Tibial artery (tissue), 4 donors: ENCODE data around the gene LSM14B.

ENCODE experiments used
- DNase-seq, 2 donors: peaks; one replicate each; pipeline ENCODE4 v3.0.0-alpha.2; 2019
- H3K27ac ChIP-seq, 2 donors: fragments of 200-600 bp; sonication (generic) in 1 of 2; 1 replicate in 1 of 2; 2 replicates in 1 of 2; pipeline ENCODE4 v1.5.1; 2018 to 2019; ENCODE audit warnings: mild to moderate bottlenecking in 1 of 2
- H3K27me3 ChIP-seq, 2 donors: fragments of 200-600 bp; sonication (generic) in 1 of 2; one replicate each; pipeline versions ENCODE4 v1.5.1 to v1.6.0; 2016 to 2019
- H3K36me3 ChIP-seq, 3 donors: fragments of 200-600 bp; sonication (generic) in 2 of 3; one replicate each; pipeline ENCODE4 v1.5.1; 2016 to 2019; ENCODE audit warnings: mild to moderate bottlenecking in 2 of 3
- H3K4me1 ChIP-seq, 4 donors: fragments of 200-600 bp; sonication (generic) in 2 of 4; 1 replicate in 3 of 4; 2 replicates in 1 of 4; pipeline ENCODE4 v1.5.1; 2016 to 2019
- H3K4me3 ChIP-seq, 2 donors: fragments of 200-600 bp; sonication (generic) in 1 of 2; 1 replicate in 1 of 2; 2 replicates in 1 of 2; pipeline ENCODE4 v1.5.1; 2018 to 2019; ENCODE audit warnings: mild to moderate bottlenecking in 2 of 2
- H3K9me3 ChIP-seq, 3 donors: fragments of 200-600 bp; sonication (generic) in 1 of 3; one replicate each; pipeline ENCODE4 v1.5.1; 2016 to 2019
- CTCF ChIP-seq, 2 experiments: fragments of 200-600 bp in 1 of 2; fragments of 450-650 bp in 1 of 2; IDR thresholded peaks; one replicate each; pipeline ENCODE4 v1.5.1; 2017 to 2019; ENCODE audit warnings: antibody characterized with exemption in 2 of 2, mild to moderate bottlenecking in 1 of 2, moderate library complexity in 1 of 2
- intact Hi-C: fragments of 100-400 bp; cut with DNase I; formaldehyde crosslinking; loops from one replicate; pipeline ENCODE4 v1.15.0; 2023; ENCODE audit warnings: low total_unique reads

The LSM14B gene

GRCh38 chr20:62085206-62085605, 37.1 kb upstream of the LSM14B start:
- Histone ChIP-seq H3K27me3 (peaks cover 0 to 32% of the 10 kb centered on the region in 2 donors), H3K36me3 (no peaks in the 10 kb centered on the region), H3K27ac (no peak overlapping the region), H3K9me3 (no peaks in the 10 kb centered on the region), H3K4me1 (no peaks in the 10 kb centered on the region), H3K4me3 (no peak overlapping the region)
- DNase-seq, result no peak
- intact Hi-C loops, result no loop called here
- no peak for TF ChIP-seq CTCF (IDR thresholded peaks at IDR 0.05)

- H3K4me1 ChIP-seq, result no peaks in the 10 kb centered on the region
- H3K36me3 ChIP-seq, result no peaks in the 10 kb centered on the region
- H3K4me3 ChIP-seq, result no peak overlapping the region
- DNase-seq, result no peak
- H3K27me3 ChIP-seq, result peaks cover 0 to 36% of the 10 kb centered on the region in 2 donors
- no peak overlapping the region for H3K27ac ChIP-seq
- H3K9me3 ChIP-seq, result no peaks in the 10 kb centered on the region
- intact Hi-C loops, result no loop called here
- no peak for TF ChIP-seq CTCF (IDR thresholded peaks at IDR 0.05)
Measured at GRCh38 chr20:62087227-62087626, 35.0 kb upstream of the LSM14B start.

GRCh38 chr20:62087632-62088031, 34.6 kb upstream of the LSM14B start:
- no peak overlapping the region for H3K4me3 ChIP-seq
- H3K4me1 ChIP-seq, result no peaks in the 10 kb centered on the region
- DNase-seq, result no peak
- peaks cover 0 to 36% of the 10 kb centered on the region in 2 donors for H3K27me3 ChIP-seq
- intact Hi-C loops, result no loop called here
- H3K27ac ChIP-seq, result no peak overlapping the region
- no peaks in the 10 kb centered on the region for H3K9me3 ChIP-seq
- no peak for TF ChIP-seq CTCF (IDR thresholded peaks at IDR 0.05)
- H3K36me3 ChIP-seq, result no peaks in the 10 kb centered on the region

DNA sequence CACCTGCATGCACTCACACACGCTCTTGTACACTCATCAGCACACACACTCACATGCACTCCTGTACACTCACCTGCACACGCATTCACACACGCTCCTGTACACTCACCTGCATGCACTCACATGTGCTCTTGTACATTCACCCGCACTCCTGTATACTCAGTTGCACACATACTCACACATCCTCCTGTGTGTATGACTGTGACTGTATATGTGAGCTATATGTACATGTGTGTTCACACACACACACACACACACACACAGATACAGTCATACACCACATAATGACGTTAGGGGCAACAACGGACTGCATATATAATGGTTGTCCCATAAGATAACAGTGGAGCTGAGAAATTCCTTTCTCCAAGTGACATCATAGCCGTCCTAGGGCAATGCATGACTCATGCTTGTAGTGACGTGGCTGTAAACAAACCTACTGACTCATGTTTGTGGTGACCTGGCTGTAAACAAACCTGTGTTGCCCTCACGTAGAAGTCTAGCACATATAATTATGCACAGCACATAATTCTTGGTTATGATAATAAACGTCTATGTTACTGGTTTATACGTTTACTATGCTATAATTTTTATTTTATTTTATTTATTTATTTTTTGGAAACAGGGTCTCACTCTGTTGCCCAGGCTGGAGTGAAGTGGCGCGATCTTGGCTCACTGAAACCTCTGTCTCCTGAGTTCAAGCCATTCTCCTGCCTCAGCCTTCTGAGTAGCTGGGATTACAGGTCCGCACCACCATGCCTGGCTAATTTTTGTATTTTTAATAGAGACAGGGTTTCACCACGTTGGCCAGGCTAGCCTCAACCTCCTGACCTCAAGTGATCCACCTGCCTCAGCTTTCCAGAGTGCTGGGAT, 33.8 kb upstream of the LSM14B start:
- H3K27me3 ChIP-seq, result peaks cover 0 to 36% of the 10 kb centered on the region in 2 donors
- intact Hi-C loops, result no loop called here
- H3K4me1 ChIP-seq, result no peaks in the 10 kb centered on the region

DNA sequence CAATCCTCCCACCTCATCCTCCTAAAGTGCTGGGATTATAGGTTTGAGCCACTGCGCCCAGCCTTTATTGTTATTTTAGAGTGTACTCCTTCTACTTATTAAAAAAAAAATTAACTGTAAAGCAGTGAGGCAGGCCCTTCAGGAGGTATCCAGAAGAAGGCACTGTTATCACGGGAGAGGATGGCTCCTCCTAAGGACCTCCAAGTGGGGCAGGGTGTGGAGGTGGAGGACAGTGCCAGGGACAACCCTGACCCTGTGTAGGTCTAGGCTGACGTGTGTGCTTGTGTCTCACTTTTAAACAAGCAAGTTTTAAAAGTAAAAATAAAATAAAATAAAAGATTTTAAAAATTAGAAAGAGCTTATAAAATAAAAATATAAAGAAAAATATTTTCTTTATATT, 32.9 kb upstream of the LSM14B start:
- Histone ChIP-seq H3K9me3 (no peaks in the 10 kb centered on the region), H3K27me3 (peaks cover 0 to 36% of the 10 kb centered on the region in 2 donors), H3K36me3 (no peaks in the 10 kb centered on the region), H3K27ac (no peak overlapping the region), H3K4me3 (no peak overlapping the region), H3K4me1 (no peaks in the 10 kb centered on the region)
- no peak for DNase-seq
- TF ChIP-seq CTCF (IDR thresholded peaks at IDR 0.05), result no peak
- intact Hi-C loops, result no loop called here

More for the DNA sequence above, 33.8 kb upstream of the LSM14B start:
- DNase-seq, result no peak
- no peak for TF ChIP-seq CTCF (IDR thresholded peaks at IDR 0.05)
- H3K9me3 ChIP-seq, result no peaks in the 10 kb centered on the region
- H3K4me3 ChIP-seq, result no peak overlapping the region
- no peaks in the 10 kb centered on the region for H3K36me3 ChIP-seq
- H3K27ac ChIP-seq, result no peak overlapping the region
